ENCODE data around the gene BACH2. TPM values are rescaled to one million over a fixed set of nuclear protein-coding genes. Genes with fewer than 3 reads are reported as not detected.

Gene BACH2
- total and polyA plus RNA-seq, 2 experiments from 2014 or later = 1.6 to 5.7 TPM

- no peak for TF ChIP-seq ZNF462 (CRISPR knock-in tag; IDR thresholded peaks at IDR 0.05)
- no peak for TF ChIP-seq CTCF (conservative IDR thresholded peaks at IDR 0.05; ENCODE audit: low read depth in 2 of 2)
- TF ChIP-seq STAT1 (IDR thresholded peaks at IDR 0.05; ENCODE audit: unreplicated experiment) = no peak
- TF ChIP-seq POLR2AphosphoS5 (IDR thresholded peaks at IDR 0.05; ENCODE audit: low read depth) = no peak
Observed at GRCh38 chr6:90098001-90098531, 198.6 kb downstream of the BACH2 start (continued).

GRCh38 chr6:90097356-90097755, 199.3 kb downstream of the BACH2 start:
- Mint-ChIP-seq H3K36me3 (ENCODE audit: low read depth) (no peaks in the 10 kb centered on the region), H3K27ac (no peak overlapping the region), H3K4me1 (no peaks in the 10 kb centered on the region), H3K27me3 (ENCODE audit: insufficient read depth, low read depth, poor library complexity) (no peaks in the 10 kb centered on the region), H3K9me3 (no peaks in the 10 kb centered on the region), H3K4me3 (no peak overlapping the region)
- Histone ChIP-seq H3K79me2 (replicated peaks; ENCODE audit: insufficient read depth) (no peaks in the 10 kb centered on the region), H3K27ac (ENCODE audit: low read depth) (no peak overlapping the region), H3K9me2 (ENCODE audit: insufficient read depth) (0 out of 2 replicates have a peak, but pooled peaks cover 4% of the 10 kb centered on the region), H3K4me2 (no peak overlapping the region), H3K27me3 (ENCODE audit: insufficient read depth) (no peaks in the 10 kb centered on the region), H3K4me1 (ENCODE audit: insufficient read depth) (no peaks in the 10 kb centered on the region), H3F3A (replicated peaks; ENCODE audit: low read depth) (no peaks in the 10 kb centered on the region), H2AFZ (no peak overlapping the region), H3K36me3 (ENCODE audit: insufficient read depth) (no peaks in the 10 kb centered on the region), H4K20me1 (replicated peaks; ENCODE audit: insufficient read depth) (no peaks in the 10 kb centered on the region), H3K4me3 (no peak overlapping the region)
- no peak for DNase-seq (ENCODE audit: low spot score)
- no peak for ATAC-seq
- no peak for TF ChIP-seq JUNB (IDR thresholded peaks at IDR 0.05; ENCODE audit: unreplicated experiment)
- TF ChIP-seq ZNF462 (CRISPR knock-in tag; IDR thresholded peaks at IDR 0.05) = no peak
- TF ChIP-seq EZH2phosphoT487 (IDR thresholded peaks at IDR 0.05; ENCODE audit: unreplicated experiment) = no peak
- TF ChIP-seq EZH2 (IDR thresholded peaks at IDR 0.05; ENCODE audit: low read depth, unreplicated experiment) = no peak
- no peak for TF ChIP-seq POLR2AphosphoS5 (IDR thresholded peaks at IDR 0.05; ENCODE audit: low read depth)
- TF ChIP-seq STAT1 (IDR thresholded peaks at IDR 0.05; ENCODE audit: unreplicated experiment) = no peak
- TF ChIP-seq ZNF114 (CRISPR knock-in tag; IDR thresholded peaks at IDR 0.05) = no peak

All from GM23338 (cell line).